Stimulated activated CD8-positive, alpha-beta memory T cell treated with anti-CD3 and anti-CD28 coated beads, Interleukin-4, amount 100 ng/mL, for 4 hours (primary cell): ENCODE results near the gene GGT6.

Source experiments
- DNase-seq, 2 donors: peaks; one replicate each; pipeline ENCODE4 v3.0.0-alpha.2; 2020; ENCODE audit warnings: low read depth in 2 of 2, low spot score in 1 of 2

The GGT6 gene

DNA sequence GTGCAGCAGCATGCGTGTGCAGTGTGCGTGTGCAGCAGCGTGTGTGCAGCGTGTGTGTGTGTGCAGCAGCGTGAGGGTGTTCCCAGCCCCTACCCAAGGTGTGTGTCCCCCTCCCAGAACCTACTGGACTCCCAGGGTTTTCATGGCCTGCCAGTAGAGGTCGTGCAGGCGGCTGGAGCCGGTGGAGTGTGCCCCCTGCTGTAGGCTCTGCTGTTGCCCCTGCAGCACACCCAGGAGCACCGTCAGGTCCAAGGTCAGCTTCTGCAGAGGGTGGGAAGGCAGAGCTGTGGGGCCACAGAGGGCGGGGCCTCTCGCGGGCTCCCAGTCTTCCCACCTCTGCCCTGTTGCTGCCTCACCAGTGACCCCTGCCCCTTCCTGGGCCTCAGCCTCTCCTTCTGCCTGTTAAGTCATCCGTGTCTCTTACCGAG, 20.1 kb downstream of the GGT6 start:
- no peak for DNase-seq

DNA sequence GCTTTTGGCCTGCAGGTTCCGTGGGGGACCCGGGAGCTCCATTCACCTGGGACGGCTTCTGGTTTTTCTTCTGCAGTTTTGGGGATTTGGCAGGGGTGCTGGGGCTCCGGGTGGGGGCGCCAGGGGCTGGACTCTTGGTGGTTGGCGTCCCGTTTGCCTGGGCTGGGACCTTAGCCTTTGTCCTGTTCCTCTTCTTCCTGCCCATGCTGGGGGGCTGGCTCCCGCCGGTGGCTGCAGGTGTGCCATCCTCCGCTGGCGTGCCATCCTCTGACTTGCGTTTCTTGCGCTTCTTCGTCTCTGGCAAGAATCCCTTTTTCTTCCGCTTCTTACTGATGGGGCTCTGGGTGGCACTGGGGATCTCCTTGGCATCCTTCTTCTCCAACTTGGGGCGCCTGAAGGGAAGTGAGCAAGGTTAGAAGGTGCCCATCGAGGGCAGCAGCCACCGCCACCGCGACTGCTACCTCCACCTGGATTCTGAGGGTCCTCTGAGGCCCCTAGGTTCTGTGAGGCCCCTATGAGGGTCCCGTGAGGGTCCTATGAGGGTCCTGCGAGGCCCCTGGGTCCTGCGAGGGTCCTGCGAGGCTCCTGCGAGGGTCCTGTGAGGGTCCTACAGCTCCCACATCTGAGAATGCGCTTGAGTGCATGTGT, 20.7 kb downstream of the GGT6 start:
- no peak for DNase-seq

GRCh38 chr17:4539025-4539424, 21.4 kb downstream of the GGT6 start:
- DNase-seq: no peak

DNA sequence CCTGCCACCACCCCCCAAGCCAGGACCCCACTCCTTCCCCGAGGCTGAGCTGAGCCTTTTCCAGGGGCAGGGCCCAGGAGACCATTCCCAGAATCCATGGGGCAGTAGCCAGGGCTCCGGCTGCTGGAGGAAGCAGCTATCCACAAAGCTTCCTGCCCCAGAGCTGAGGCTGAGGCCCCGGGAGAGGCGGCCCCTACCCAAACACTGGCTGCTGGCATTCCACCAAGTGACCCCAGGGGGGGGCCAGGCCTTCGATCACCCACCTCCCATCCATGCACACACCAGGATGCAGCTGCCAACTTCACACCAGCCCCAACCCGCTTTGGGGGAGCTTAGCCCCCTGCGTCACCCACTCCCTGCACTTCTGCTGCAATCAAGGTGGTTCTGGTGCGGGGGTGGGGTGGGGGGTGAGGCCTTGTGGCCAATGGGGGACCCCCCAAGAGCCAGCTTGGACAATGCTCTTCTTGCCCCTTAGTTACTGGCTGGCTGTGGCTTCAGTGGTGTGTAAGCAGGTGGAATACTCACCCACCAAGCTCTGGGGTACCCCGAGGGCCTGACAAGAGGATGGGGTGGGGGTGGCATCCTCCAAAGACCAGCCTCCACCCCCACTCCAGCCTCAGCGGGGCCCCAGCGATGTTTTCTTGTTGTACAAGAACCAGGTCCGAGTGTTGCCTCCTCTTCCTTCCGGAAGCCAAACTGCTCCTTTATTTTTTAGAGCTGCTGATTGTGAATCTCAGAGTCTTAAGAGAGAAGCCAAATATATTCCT, 22.0 kb downstream of the GGT6 start:
- DNase-seq: no peak

DNA sequence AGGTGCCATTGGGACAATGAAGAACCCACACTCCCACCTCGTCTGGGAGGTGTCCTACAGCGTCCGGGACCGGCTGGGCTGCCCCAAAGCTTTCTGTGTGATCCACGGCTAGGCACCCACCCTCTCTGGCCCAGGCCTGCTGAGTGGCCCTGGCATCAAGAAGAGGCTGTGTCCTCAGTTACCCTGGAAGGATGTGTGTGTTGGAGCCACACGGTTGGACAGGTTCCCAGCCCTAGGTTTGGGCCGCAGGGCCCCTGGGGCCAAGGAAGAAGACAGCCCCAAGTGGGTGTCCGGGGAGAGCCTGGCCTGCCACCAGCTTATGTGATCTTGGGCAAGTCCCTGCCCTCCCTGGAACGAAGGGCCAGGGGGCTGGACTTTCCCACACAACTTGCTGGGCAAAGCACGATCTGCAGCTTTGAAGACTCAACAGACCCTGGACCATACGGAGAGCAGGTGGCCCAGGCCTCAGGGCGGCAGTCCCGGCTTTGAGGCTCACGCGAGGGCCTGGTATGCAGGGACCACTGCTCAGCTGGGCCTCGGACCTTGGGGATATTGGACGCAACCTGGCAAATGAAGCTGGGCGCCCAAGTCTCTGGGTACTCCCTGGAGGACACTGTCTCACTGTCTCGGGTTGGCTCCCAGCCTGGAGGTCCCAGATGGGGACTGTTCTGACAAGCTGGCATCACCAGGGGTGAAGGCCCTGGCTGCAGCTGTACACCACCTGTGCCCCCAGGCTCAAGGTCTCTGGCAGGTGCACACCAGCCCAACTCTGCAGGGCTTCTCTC, 22.7 kb downstream of the GGT6 start:
- no peak for DNase-seq

- no peak for DNase-seq
Measured at GRCh38 chr17:4536742-4537411, 23.5 kb downstream of the GGT6 start.

GRCh38 chr17:4536259-4536741, 24.1 kb downstream of the GGT6 start:
- DNase-seq: no peak

DNA sequence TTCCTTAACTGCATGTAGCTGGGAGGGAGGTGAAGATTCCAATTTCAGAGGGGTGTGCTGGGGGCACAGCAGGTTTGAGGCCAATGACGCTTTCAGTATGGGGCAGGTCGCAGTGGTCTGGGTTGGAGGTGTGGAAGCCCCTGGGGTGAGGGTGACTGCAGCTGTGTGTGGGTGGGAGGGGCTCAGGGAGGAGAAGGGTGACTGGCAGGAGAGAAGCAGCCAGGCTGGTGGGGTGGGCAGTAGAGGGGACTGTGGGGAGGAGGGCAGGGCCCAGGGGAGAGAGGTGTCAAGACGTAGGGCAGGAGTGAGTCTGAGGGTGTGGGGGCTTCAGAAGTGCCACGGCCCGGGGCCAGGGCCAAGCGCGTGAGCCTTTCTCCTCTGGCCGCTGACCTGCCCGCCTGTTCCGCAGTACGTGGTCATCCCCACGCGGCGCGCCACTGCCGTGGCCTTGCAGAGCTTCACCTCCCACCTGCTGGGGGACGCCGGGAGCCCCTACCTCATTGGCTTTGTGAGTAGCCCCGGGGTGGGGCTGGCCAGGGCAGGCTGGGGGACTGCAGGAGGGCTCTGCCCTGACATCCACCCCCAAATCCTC, 24.6 kb downstream of the GGT6 start:
- DNase-seq: no peak

DNA sequence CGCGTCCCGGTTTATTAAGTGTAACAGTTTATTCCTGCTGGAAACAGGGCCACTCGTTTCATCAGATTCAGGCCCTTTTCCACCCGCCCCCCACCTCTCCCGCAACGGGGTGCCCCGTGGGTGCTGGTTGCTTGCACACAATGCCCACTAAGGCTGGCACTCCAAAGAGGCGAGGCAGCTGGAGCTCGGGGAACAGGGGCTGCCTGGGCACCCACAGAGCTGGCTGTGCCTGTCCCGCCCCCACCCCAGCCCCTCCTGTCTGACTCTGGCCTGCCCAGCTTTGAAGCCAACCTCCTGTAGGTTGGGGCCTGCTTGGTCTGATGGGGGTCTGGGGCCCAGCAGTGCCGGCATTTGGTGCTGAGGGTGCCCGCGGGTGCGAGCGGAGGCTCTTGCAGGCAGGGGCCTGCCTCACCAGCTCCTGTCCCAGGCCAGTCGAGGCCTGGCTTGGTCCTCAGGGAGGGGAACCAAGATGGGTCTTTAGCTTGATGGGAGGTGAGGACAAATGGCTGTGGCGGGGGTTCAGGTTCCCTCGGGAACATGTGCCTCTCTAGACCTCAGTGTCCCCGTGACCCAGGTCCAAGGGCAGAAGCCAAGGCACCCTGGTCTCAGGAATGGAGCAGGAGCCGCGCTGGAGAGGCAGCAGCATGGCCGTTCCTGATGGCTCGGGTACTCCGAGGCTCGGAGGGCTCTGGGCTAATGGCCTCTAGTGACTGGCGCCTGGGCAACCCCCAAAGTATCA, 25.3 kb downstream of the GGT6 start:
- no peak for DNase-seq

DNA sequence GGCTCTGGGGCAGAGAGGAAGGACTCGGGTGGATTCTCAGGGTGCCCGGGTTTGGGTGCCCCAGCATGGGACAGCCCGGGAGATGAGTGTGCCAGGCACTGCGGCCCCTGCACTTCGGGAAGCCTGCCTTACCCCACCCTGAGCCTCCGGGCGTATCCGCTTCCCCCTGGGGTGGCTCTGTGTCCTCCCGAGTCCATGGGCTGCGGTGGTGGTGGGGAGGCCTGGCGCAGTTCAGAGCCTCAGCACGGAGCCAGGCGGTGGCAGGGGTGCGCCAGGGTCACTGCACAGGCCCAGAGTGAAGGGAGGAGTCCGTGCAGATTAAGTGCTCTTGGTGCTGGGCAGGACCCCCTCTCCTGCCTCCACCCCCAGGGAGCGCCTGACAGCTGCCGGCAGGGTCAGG, 25.9 kb downstream of the GGT6 start:
- DNase-seq: no peak

DNA sequence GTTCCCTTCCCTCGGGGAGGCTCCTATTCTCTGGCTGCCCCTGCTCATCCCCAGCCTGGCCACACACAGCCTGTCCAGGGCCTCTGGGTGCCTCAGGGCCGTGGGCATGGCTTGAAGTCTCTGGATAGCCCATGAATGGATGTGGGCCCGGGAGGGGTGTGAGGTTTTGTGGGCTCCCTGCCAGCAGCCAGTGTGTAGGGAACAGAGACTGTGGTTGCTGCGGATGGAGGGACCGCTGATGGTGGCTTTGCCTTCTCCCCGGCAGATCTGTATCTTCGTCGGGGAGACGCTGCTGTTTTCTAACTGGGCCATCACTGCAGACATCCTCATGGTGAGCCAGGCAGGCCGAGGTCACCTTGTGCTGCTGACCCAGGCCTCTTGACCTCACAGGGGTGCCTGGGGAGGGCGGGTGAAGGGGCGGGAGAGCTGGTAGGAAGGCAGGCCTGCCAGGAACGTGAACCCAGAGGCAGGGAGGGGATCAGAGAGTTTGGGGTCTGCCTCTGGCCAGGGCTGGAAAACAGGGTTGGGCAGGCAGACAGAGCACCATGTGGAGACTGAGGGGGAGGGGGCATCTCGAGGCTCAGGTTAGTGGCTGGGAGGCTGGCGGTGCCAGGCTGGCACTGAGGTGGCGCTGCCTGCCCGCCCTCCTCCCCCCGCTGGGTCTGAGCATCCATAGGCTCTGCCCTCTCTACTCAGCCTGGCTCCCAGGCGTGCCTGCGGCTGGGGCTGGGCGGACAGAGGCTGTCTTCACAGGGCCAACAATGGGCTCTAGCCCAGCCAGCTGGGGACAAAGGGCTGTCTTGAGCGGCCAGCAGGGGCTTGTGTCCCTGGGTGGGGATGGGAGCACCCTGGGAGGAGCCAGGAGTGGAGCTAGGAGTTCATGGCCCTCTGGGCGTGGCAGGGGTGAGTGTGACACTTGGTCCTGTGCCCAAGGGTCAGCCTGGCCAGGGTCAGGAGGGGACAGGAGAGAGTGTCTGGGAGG, 26.6 kb downstream of the GGT6 start:
- no peak for DNase-seq

GRCh38 chr17:4532860-4533522, 27.4 kb downstream of the GGT6 start:
- no peak for DNase-seq

- no peak for DNase-seq
Measured at GRCh38 chr17:4531988-4532736, 28.2 kb downstream of the GGT6 start.

DNA sequence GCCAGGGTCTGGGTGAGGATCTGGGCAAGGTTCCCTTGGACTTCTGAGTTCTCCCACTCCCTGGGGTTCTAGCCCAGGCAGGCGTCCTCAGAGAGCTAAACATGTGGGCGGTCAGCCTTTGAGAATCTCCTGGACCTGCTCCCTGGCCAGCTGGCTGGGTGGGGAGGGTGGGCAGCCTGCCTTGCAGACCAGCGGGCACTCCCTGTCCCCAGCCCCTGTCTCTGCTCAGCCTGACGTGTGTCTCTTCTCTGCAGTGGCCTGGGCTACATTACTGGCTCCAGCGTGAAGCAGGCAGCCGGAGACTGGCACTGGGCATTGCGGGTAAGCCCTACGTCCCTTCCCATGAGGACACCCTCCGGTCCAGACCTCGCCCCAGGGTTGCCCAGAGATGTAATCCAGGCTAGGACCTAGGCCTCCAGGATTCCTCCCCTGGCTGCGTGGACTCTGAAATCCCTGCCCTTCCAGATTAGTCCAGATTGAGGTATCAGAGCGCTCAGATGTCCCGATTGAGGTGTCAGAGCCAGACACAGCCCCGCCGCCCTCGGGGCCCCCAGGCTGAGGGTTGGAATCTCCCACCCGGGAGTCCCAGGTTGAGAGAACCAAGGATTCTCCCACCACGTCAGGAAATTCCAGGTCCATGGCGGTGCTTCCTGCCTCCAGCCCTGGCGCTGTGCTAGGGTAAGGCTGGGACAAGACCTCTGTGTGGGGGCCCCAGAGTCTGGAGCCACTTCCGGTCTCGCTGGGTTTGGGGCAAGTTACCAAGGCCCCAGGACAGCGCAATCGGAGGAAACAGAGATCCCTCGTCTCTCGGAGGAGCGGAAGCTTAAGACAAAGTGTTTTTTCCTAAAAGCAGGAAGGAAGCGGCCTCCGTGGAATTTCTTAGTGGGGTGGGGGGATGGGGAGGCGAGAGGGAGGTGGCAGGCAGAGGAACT, 29.3 kb downstream of the GGT6 start:
- DNase-seq: no peak

GRCh38 chr17:4529533-4530152, 30.7 kb downstream of the GGT6 start:
- DNase-seq: no peak

DNA sequence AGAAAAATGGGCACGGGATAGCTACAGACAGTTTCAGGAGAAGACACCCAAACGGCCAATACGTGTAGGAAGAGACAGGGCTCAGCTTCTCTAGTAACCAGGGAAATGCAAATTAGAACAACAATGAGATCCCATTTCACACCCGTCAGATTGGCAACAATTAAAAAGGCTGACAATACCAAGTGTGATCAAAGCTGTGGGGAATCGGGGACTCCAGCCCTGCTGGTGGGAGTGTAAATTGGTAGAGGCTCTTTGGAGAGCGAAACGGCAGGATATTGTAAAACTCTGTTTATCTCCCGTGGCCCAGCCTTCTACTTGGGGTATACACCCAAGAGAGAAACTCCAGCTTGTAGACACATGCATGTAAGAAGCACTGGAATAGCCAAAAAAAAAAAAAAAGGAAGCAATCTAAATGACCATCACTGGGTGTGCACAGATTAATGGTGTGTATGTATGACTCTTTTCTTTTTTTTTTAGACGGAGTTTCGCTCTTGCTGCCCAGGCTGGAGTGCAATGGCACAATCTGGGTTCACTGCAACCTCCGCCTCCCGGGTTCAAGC, 32.7 kb downstream of the GGT6 start:
- DNase-seq: no peak
